PC-9 (cell line): ENCODE measurements around the gene MGRN1. TPM values are rescaled to one million over a fixed set of nuclear protein-coding genes. Genes with fewer than 3 reads are reported as not detected.
A peak's percentile ranks its signal among the peaks of the same experiment; 100 is the strongest.

Experiments
- BruUV-seq: library from RNA; stranded (reverse); fragments of 400-500 nt; replicated peaks from 2 replicates; lab custom pipeline; 2021; lab: Mats Ljungman, UMichigan
- CTCF ChIA-PET: fragments of 300-600 bp; sonication (Branson Sonifier 250); formaldehyde crosslinking; loops from one replicate; lab custom pipeline; 2022; ENCODE audit warnings: antibody characterized with exemption; lab: Charles Lee
- POLR2A ChIA-PET: fragments of 300-600 bp; sonication (Branson Sonifier 250); formaldehyde crosslinking; loops from one replicate; lab custom pipeline; 2022; ENCODE audit warnings: antibody characterized with exemption; ENCODE audit not compliant: unreplicated experiment; lab: Charles Lee
- DNase-seq, 2 experiments: peaks; one replicate each; pipeline versions ENCODE4 v3.0.0 to v3.0.0-alpha.2; 2015 to 2022; ENCODE audit warnings: mixed read lengths in 1 of 2
- H2AFZ ChIP-seq: fragments of 200-600 bp; sonication (generic); 2 replicates; pipeline ENCODE4 v1.8.1; 2017; ENCODE audit warnings: antibody characterized with exemption
- H3F3A ChIP-seq: fragments of 200-600 bp; sonication (generic); 2 replicates; pipeline ENCODE4 v1.8.1; 2017; ENCODE audit warnings: antibody characterized with exemption, mild to moderate bottlenecking, low read depth; ENCODE audit not compliant: insufficient read depth
- H3K27ac ChIP-seq: fragments of 200-600 bp; sonication (generic); 2 replicates; pipeline ENCODE4 v1.6.1; 2016; ENCODE audit warnings: mixed run types
- H3K27me3 ChIP-seq: fragments of 200-600 bp; sonication (generic); 2 replicates; pipeline ENCODE4 v1.6.1; 2016; ENCODE audit warnings: low read depth, mixed run types; ENCODE audit not compliant: insufficient read depth
- H3K36me3 ChIP-seq: fragments of 200-600 bp; sonication (generic); 2 replicates; pipeline ENCODE4 v1.6.1; 2016; ENCODE audit warnings: low read depth, mixed run types
- H3K4me1 ChIP-seq: fragments of 200-600 bp; sonication (generic); replicated peaks from 2 replicates; pipeline ENCODE4 v1.6.1; 2016; ENCODE audit warnings: mixed run types; ENCODE audit not compliant: insufficient read depth
- H3K4me2 ChIP-seq: fragments of 200-600 bp; sonication (generic); 2 replicates; pipeline ENCODE4 v1.6.1; 2017; ENCODE audit warnings: mixed run types
- H3K4me3 ChIP-seq: fragments of 200-600 bp; sonication (generic); 2 replicates; pipeline ENCODE4 v1.6.1; 2016; ENCODE audit warnings: mixed run types
- H3K79me2 ChIP-seq: fragments of 200-600 bp; sonication (generic); 2 replicates; pipeline ENCODE4 v1.6.1; 2017; ENCODE audit warnings: low read depth, mixed run types
- H3K9me2 ChIP-seq: fragments of 200-600 bp; sonication (generic); 2 replicates; pipeline ENCODE4 v1.8.1; 2017; ENCODE audit warnings: mild to moderate bottlenecking; ENCODE audit not compliant: insufficient read depth
- H3K9me3 ChIP-seq: fragments of 200-600 bp; sonication (generic); 2 replicates; pipeline ENCODE4 v1.8.1; 2016; ENCODE audit warnings: low read depth; ENCODE audit not compliant: insufficient read depth
- H4K20me1 ChIP-seq: fragments of 200-600 bp; sonication (generic); 2 replicates; pipeline ENCODE4 v1.8.1; 2017; ENCODE audit not compliant: insufficient read depth
- CTCF ChIP-seq: fragments of 200-600 bp; sonication (generic); conservative IDR thresholded peaks from 2 replicates; pipeline ENCODE4 v1.6.1; 2017; ENCODE audit warnings: mixed run types, antibody characterized with exemption, mild to moderate bottlenecking, moderate library complexity
- EZH2 ChIP-seq: fragments of 200-600 bp; sonication (generic); IDR thresholded peaks from 2 replicates; pipeline ENCODE4 v1.8.0; 2017; ENCODE audit warnings: antibody characterized with exemption, low read depth
- intact Hi-C: fragments of 100-400 bp; cut with micrococcal nuclease; formaldehyde crosslinking; loops from one replicate; pipeline ENCODE4 v1.10.0; 2022; ENCODE audit not compliant: unreplicated experiment
- total RNA-seq: library from RNA; stranded (reverse); gene quantifications from 2 replicates; pipeline ENCODE4 v1.2.3, GENCODE V29; 2021

Gene MGRN1
- total RNA-seq, 1 experiment from 2014 or later, result 70.4 TPM

DNA sequence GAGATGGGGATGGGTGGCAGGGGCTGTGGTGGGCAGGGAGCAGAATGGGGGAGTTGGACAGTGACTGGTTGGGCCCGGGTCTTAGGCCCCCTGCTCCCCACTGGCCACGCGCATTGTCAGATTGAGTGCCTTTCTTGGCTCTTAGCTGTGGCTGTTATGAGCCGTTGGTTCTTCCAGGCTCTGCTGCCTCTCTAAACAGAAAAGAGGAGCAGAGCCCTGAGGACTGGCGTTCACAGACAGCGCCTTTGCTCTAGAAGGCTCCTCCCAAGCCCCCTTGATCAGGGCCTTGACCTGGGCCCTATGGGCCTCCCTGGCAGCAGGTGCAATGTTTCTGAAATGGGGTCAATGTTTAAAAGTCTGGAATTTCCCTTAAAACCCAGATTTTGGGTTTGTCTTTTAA lies 54.0 kb downstream of the MGRN1 start:
- Histone ChIP-seq H3K9me2 (no peaks in the 10 kb centered on the region), H3F3A (peaks cover 45% of the 10 kb centered on the region), H3K36me3 (no peaks in the 10 kb centered on the region; the same call in 1 of the 2 replicates), H2AFZ (no peak overlapping the region), H3K4me3 (no peak overlapping the region), H3K4me2 (0 out of 2 replicates have a peak overlapping the region, but pooled peaks have one; percentile 87), H3K27ac (no peak overlapping the region), H3K9me3 (no peaks in the 10 kb centered on the region), H3K27me3 (no peaks in the 10 kb centered on the region), H3K4me1 (peaks cover 43% of the 10 kb centered on the region), H4K20me1 (no peaks in the 10 kb centered on the region), H3K79me2 (no peaks in the 10 kb centered on the region)
- intact Hi-C loops, result no loop called here
- DNase-seq, result no peak
- ChIA-PET CTCF (interaction anchor here (1.6 kb wide), 1 partner anchor 55 kb away, joined by 6 read pairs; the partner anchor contains the start of gene MGRN1), POLR2A (no interaction called here)
- no peak for TF ChIP-seq CTCF
- TF ChIP-seq EZH2, result no peak
- no TSS peak for BruUV-seq

- POLR2A ChIA-PET, result interaction anchor here (0.7 kb wide), 1 partner anchor 63 kb away, joined by 7 read pairs; no protein-coding TSS in a partner anchor
- peaks cover 50% of the 10 kb centered on the region for H3K4me1 ChIP-seq
- H3K9me2 ChIP-seq, result no peaks in the 10 kb centered on the region
- DNase-seq, result peak in 1 of 2 experiments; percentile 35
- no peaks in the 10 kb centered on the region for H3K27me3 ChIP-seq
- peaks cover 48% of the 10 kb centered on the region for H3F3A ChIP-seq
- H2AFZ ChIP-seq, result no peak overlapping the region
- CTCF ChIA-PET, result interaction anchor here (1.6 kb wide), 1 partner anchor 55 kb away, joined by 6 read pairs; the partner anchor contains the start of gene MGRN1
- no TSS peak for BruUV-seq
- H3K36me3 ChIP-seq, result no peaks in the 10 kb centered on the region; the same call in 1 of the 2 replicates
- peak overlapping the region; percentile 85 for H3K27ac ChIP-seq
- H4K20me1 ChIP-seq, result no peaks in the 10 kb centered on the region
- no peaks in the 10 kb centered on the region for H3K79me2 ChIP-seq
- peak overlapping the region; percentile 87 for H3K4me2 ChIP-seq
- no peaks in the 10 kb centered on the region for H3K9me3 ChIP-seq
- H3K4me3 ChIP-seq, result peak overlapping the region; percentile 60
- intact Hi-C loops, result no loop called here
- TF ChIP-seq CTCF (no peak), EZH2 (no peak)
These were observed 54.7 kb downstream of the MGRN1 start for GRCh38 chr16:4679156-4679849.

GRCh38 chr16:4679850-4680636 lies 55.4 kb downstream of the MGRN1 start:
- CTCF ChIA-PET, result interaction anchor here (1.6 kb wide), 1 partner anchor 56 kb away, joined by 6 read pairs; the partner anchor contains the start of gene MGRN1
- intact Hi-C loops, result loop anchor here (10.0 kb wide), 1 partner anchor 415 kb away; the partner anchor contains the start of gene EEF2KMT
- peak overlapping the region; percentile 85 for H3K27ac ChIP-seq

More at GRCh38 chr16:4679850-4680636, 55.4 kb downstream of the MGRN1 start:
- Histone ChIP-seq H3K9me3 (no peaks in the 10 kb centered on the region), H3K27me3 (no peaks in the 10 kb centered on the region), H4K20me1 (no peaks in the 10 kb centered on the region), H3K36me3 (no peaks in the 10 kb centered on the region; the same call in 1 of the 2 replicates), H3K4me2 (peak overlapping the region; percentile 87), H2AFZ (peak overlapping the region; percentile 63), H3K4me3 (peak overlapping the region; percentile 60), H3K9me2 (no peaks in the 10 kb centered on the region), H3F3A (peaks cover 53% of the 10 kb centered on the region), H3K4me1 (peaks cover 58% of the 10 kb centered on the region), H3K79me2 (no peaks in the 10 kb centered on the region)
- no TSS peak for BruUV-seq
- peak; percentile 91 to 97 for DNase-seq
- TF ChIP-seq EZH2 (no peak), CTCF (no peak)
- POLR2A ChIA-PET, result interaction anchor here (0.5 to 0.7 kb wide), 3 partner anchors 36 to 64 kb away, joined by 6 to 8 read pairs (median 7); no protein-coding TSS in a partner anchor
